ENCODE results near the gene HLCS.

The HLCS gene

GRCh38 chr21:36815284-36815683 is 151.2 kb downstream of the HLCS start:
- Histone ChIP-seq H3K4me2 (ENCODE audit: low read length) (no peak overlapping the region), H3K79me2 (ENCODE audit: low read length) (no peaks in the 10 kb centered on the region), H2AFZ (ENCODE audit: low read depth, low read length) (no peak overlapping the region), H4K20me1 (ENCODE audit: insufficient read depth, low read length) (no peaks in the 10 kb centered on the region), H3K27ac (ENCODE audit: low read length) (no peak overlapping the region), H3K27me3 (ENCODE audit: low read depth, low read length) (no peaks in the 10 kb centered on the region), H3K4me3 (ENCODE audit: low read length) (no peak overlapping the region), H3K4me1 (ENCODE audit: low read length) (peaks cover 4% of the 10 kb centered on the region; the same call in 1 of the 2 replicates), H3K36me3 (replicated peaks; ENCODE audit: low read depth, low read length) (no peaks in the 10 kb centered on the region), H3K9me3 (ENCODE audit: insufficient read depth, low read length) (no peaks in the 10 kb centered on the region), H3K9ac (ENCODE audit: low read length) (no peak overlapping the region)
- no peak for TF ChIP-seq CTCF (IDR thresholded peaks at IDR 0.05; ENCODE audit: low read depth, low read length)
- TF ChIP-seq EZH2phosphoT487 (IDR thresholded peaks at IDR 0.05; ENCODE audit: low read depth): no peak

- H4K20me1 ChIP-seq (ENCODE audit: insufficient read depth, low read length): no peaks in the 10 kb centered on the region
- no peak overlapping the region for H3K4me2 ChIP-seq (ENCODE audit: low read length)
- H3K4me1 ChIP-seq (ENCODE audit: low read length): peaks cover 5% of the 10 kb centered on the region
- no peaks in the 10 kb centered on the region for H3K9me3 ChIP-seq (ENCODE audit: insufficient read depth, low read length)
- no peak overlapping the region for H2AFZ ChIP-seq (ENCODE audit: low read depth, low read length)
- no peaks in the 10 kb centered on the region for H3K79me2 ChIP-seq (ENCODE audit: low read length)
- no peak overlapping the region for H3K9ac ChIP-seq (ENCODE audit: low read length)
- H3K27ac ChIP-seq (ENCODE audit: low read length): no peak overlapping the region
- no peaks in the 10 kb centered on the region for H3K27me3 ChIP-seq (ENCODE audit: low read depth, low read length)
- TF ChIP-seq EZH2phosphoT487 (IDR thresholded peaks at IDR 0.05; ENCODE audit: low read depth) (no peak), CTCF (IDR thresholded peaks at IDR 0.05; ENCODE audit: low read depth, low read length) (no peak)
- H3K36me3 ChIP-seq (replicated peaks; ENCODE audit: low read depth, low read length): no peaks in the 10 kb centered on the region
- no peak overlapping the region for H3K4me3 ChIP-seq (ENCODE audit: low read length)
These were observed 153.4 kb downstream of the HLCS start for GRCh38 chr21:36813052-36813451.

- Histone ChIP-seq H4K20me1 (ENCODE audit: insufficient read depth, low read length) (no peaks in the 10 kb centered on the region), H3K4me2 (ENCODE audit: low read length) (no peak overlapping the region), H3K4me3 (ENCODE audit: low read length) (no peak overlapping the region), H3K9me3 (ENCODE audit: insufficient read depth, low read length) (no peaks in the 10 kb centered on the region), H3K79me2 (ENCODE audit: low read length) (no peaks in the 10 kb centered on the region), H3K9ac (ENCODE audit: low read length) (no peak overlapping the region), H3K27ac (ENCODE audit: low read length) (no peak overlapping the region), H3K27me3 (ENCODE audit: low read depth, low read length) (no peaks in the 10 kb centered on the region), H3K36me3 (replicated peaks; ENCODE audit: low read depth, low read length) (no peaks in the 10 kb centered on the region), H2AFZ (ENCODE audit: low read depth, low read length) (no peak overlapping the region), H3K4me1 (ENCODE audit: low read length) (peaks cover 10% of the 10 kb centered on the region)
- TF ChIP-seq EZH2phosphoT487 (IDR thresholded peaks at IDR 0.05; ENCODE audit: low read depth) (no peak), CTCF (IDR thresholded peaks at IDR 0.05; ENCODE audit: low read depth, low read length) (no peak)
These were observed 154.7 kb downstream of the HLCS start for GRCh38 chr21:36811762-36812161.

- Histone ChIP-seq H3K9me3 (ENCODE audit: insufficient read depth, low read length) (no peaks in the 10 kb centered on the region), H3K9ac (ENCODE audit: low read length) (no peak overlapping the region), H3K79me2 (ENCODE audit: low read length) (no peaks in the 10 kb centered on the region), H3K4me1 (ENCODE audit: low read length) (peaks cover 10% of the 10 kb centered on the region), H2AFZ (ENCODE audit: low read depth, low read length) (no peak overlapping the region), H4K20me1 (ENCODE audit: insufficient read depth, low read length) (no peaks in the 10 kb centered on the region), H3K36me3 (replicated peaks; ENCODE audit: low read depth, low read length) (no peaks in the 10 kb centered on the region), H3K27ac (ENCODE audit: low read length) (no peak overlapping the region), H3K4me2 (ENCODE audit: low read length) (no peak overlapping the region), H3K27me3 (ENCODE audit: low read depth, low read length) (no peaks in the 10 kb centered on the region), H3K4me3 (ENCODE audit: low read length) (no peak overlapping the region)
- TF ChIP-seq CTCF (IDR thresholded peaks at IDR 0.05; ENCODE audit: low read depth, low read length): no peak
- no peak for TF ChIP-seq EZH2phosphoT487 (IDR thresholded peaks at IDR 0.05; ENCODE audit: low read depth)
These were observed 156.0 kb downstream of the HLCS start for GRCh38 chr21:36810443-36810842.

All from OCI-LY3 (cell line).